Caco-2 (cell line): ENCODE data around the gene LEPROT. TPM values are rescaled to one million over a fixed set of nuclear protein-coding genes. Genes with fewer than 3 reads are reported as not detected.

Source experiments
- BruUV-seq: library from RNA; stranded (reverse); fragments of 400-500 nt; replicated peaks from 2 replicates; lab custom pipeline; 2021; lab: Mats Ljungman, UMichigan
- CTCF ChIA-PET: fragments of 300-600 bp; sonication (Branson Sonifier 250); formaldehyde crosslinking; loops from one replicate; lab custom pipeline; 2022; ENCODE audit warnings: antibody characterized with exemption; lab: Charles Lee
- POLR2A ChIA-PET: fragments of 300-600 bp; sonication (Branson Sonifier 250); formaldehyde crosslinking; loops from one replicate; lab custom pipeline; 2022; ENCODE audit warnings: antibody characterized with exemption; lab: Charles Lee
- DNase-seq, 2 experiments: peaks; one replicate each; pipeline versions ENCODE4 v3.0.0 to v3.0.0-alpha.2; 2020 to 2022
- H3K27me3 ChIP-seq: replicated peaks from 2 replicates; pipeline ENCODE4 v1.6.0; 2011; ENCODE audit warnings: low read length; ENCODE audit not compliant: control insufficient read depth, insufficient read depth
- H3K36me3 ChIP-seq: 2 replicates; pipeline ENCODE4 v1.5.1; 2011; ENCODE audit warnings: low read length; ENCODE audit not compliant: control insufficient read depth, insufficient read depth
- H3K4me1 ChIP-seq: fragments of 250-450 bp; sonication (Bioruptor Pico); 2 replicates; pipeline ENCODE4 v1.5.1; 2020; ENCODE audit warnings: mild to moderate bottlenecking
- H3K4me3 ChIP-seq: 2 replicates; pipeline ENCODE4 v1.5.1; 2011; ENCODE audit warnings: low read depth, mild to moderate bottlenecking, control low read depth, low read length
- H3K9me3 ChIP-seq: fragments of 250-450 bp; sonication (Bioruptor Pico); 2 replicates; pipeline ENCODE4 v1.5.1; 2020; ENCODE audit warnings: mild to moderate bottlenecking, moderate library complexity
- H3K27ac Mint-ChIP-seq: one replicate; pipeline ENCODE4 v1.8.0; 2022; ENCODE audit warnings: mixed read lengths; ENCODE audit not compliant: unreplicated experiment
- H3K27me3 Mint-ChIP-seq: one replicate; pipeline ENCODE4 v1.8.0; 2022; ENCODE audit warnings: mixed read lengths; ENCODE audit not compliant: insufficient read depth, unreplicated experiment
- H3K36me3 Mint-ChIP-seq: one replicate; pipeline ENCODE4 v1.8.0; 2022; ENCODE audit warnings: mild to moderate bottlenecking, mixed read lengths; ENCODE audit not compliant: insufficient read depth, unreplicated experiment
- H3K4me1 Mint-ChIP-seq: one replicate; pipeline ENCODE4 v1.8.0; 2022; ENCODE audit warnings: low read depth, mixed read lengths; ENCODE audit not compliant: unreplicated experiment
- H3K4me3 Mint-ChIP-seq: one replicate; pipeline ENCODE4 v1.8.0; 2022; ENCODE audit warnings: mild to moderate bottlenecking, moderate library complexity, mixed read lengths; ENCODE audit not compliant: unreplicated experiment
- H3K9me3 Mint-ChIP-seq: one replicate; pipeline ENCODE4 v1.8.0; 2022; ENCODE audit warnings: mixed read lengths; ENCODE audit not compliant: unreplicated experiment
- CTCF ChIP-seq, 2 experiments: fragments of 200-600 bp in 1 of 2; IDR thresholded peaks; 1 replicate in 1 of 2; 2 replicates in 1 of 2; pipeline versions ENCODE4 v1.5.1 to v1.8.0; 2011 to 2022; ENCODE audit warnings: antibody characterized with exemption in 1 of 2, control low read depth in 1 of 2, inconsistent platforms in 1 of 2, low read depth in 1 of 2, low read length in 1 of 2, mild to moderate bottlenecking in 1 of 2, moderate library complexity in 1 of 2; ENCODE audit not compliant: insufficient read depth in 1 of 2, severe bottlenecking in 1 of 2, unreplicated experiment in 1 of 2
- intact Hi-C: fragments of 100-400 bp; cut with micrococcal nuclease; formaldehyde crosslinking; loops from one replicate; pipeline ENCODE4 v1.10.0; 2022; ENCODE audit not compliant: unreplicated experiment
- total RNA-seq: library from RNA; stranded (reverse); gene quantifications from 2 replicates; pipeline ENCODE4 v1.2.3, GENCODE V29; 2022

LEPROT gene
- total RNA-seq, 1 experiment from 2014 or later = 37.6 TPM

GRCh38 chr1:65476327-65476726 is 55.9 kb downstream of the LEPROT start:
- CTCF ChIA-PET = interaction anchor here (1.0 to 1.2 kb wide), 2 partner anchors 9 to 15 kb away, joined by 3 to 4 read pairs; no protein-coding TSS in a partner anchor
- TF ChIP-seq CTCF (IDR thresholded peaks at IDR 0.05; ENCODE audit: insufficient read depth in 1 of 2, low read depth in 1 of 2, low read length in 1 of 2, severe bottlenecking in 1 of 2, unreplicated experiment in 1 of 2) = no peak

GRCh38 chr1:65477414-65478378 is 57.2 kb downstream of the LEPROT start:
- ChIA-PET CTCF (no interaction called here), POLR2A (no interaction called here)
- Mint-ChIP-seq H3K27me3 (no peaks in the 10 kb centered on the region), H3K4me1 (no peaks in the 10 kb centered on the region), H3K27ac (no peak overlapping the region), H3K9me3 (no peaks in the 10 kb centered on the region), H3K4me3 (no peak overlapping the region), H3K36me3 (no peaks in the 10 kb centered on the region)
- DNase-seq = no peak
- no peaks in the 10 kb centered on the region for H3K36me3 ChIP-seq
- TF ChIP-seq CTCF (IDR thresholded peaks at IDR 0.05; ENCODE audit: insufficient read depth in 1 of 2, low read depth in 1 of 2, low read length in 1 of 2, severe bottlenecking in 1 of 2, unreplicated experiment in 1 of 2) = no peak
- no peaks in the 10 kb centered on the region for H3K9me3 ChIP-seq
- H3K4me3 ChIP-seq = no peak overlapping the region
- intact Hi-C loops = no loop called here
- BruUV-seq = no TSS peak
- peaks cover 6% of the 10 kb centered on the region; the same call in 1 of the 2 replicates for H3K4me1 ChIP-seq
- no peaks in the 10 kb centered on the region for H3K27me3 ChIP-seq

More at GRCh38 chr1:65476327-65476726, 55.9 kb downstream of the LEPROT start:
- Mint-ChIP-seq H3K9me3 (no peaks in the 10 kb centered on the region), H3K4me3 (no peak overlapping the region), H3K36me3 (no peaks in the 10 kb centered on the region), H3K4me1 (peaks cover 5% of the 10 kb centered on the region), H3K27me3 (no peaks in the 10 kb centered on the region), H3K27ac (no peak overlapping the region)
- no peak for DNase-seq
- POLR2A ChIA-PET = no interaction called here
- intact Hi-C loops = no loop called here
- no peaks in the 10 kb centered on the region for H3K9me3 ChIP-seq
- H3K4me3 ChIP-seq = no peak overlapping the region
- H3K4me1 ChIP-seq = peaks cover 12% of the 10 kb centered on the region
- no peaks in the 10 kb centered on the region for H3K27me3 ChIP-seq
- no TSS peak for BruUV-seq
- H3K36me3 ChIP-seq = no peaks in the 10 kb centered on the region

GRCh38 chr1:65478379-65479026 is 58.0 kb downstream of the LEPROT start:
- Histone ChIP-seq H3K4me3 (no peak overlapping the region), H3K36me3 (no peaks in the 10 kb centered on the region), H3K9me3 (no peaks in the 10 kb centered on the region), H3K27me3 (no peaks in the 10 kb centered on the region), H3K4me1 (peaks cover 6% of the 10 kb centered on the region; the same call in 1 of the 2 replicates)
- BruUV-seq = no TSS peak
- no peak for TF ChIP-seq CTCF (IDR thresholded peaks at IDR 0.05; ENCODE audit: insufficient read depth in 1 of 2, low read depth in 1 of 2, low read length in 1 of 2, severe bottlenecking in 1 of 2, unreplicated experiment in 1 of 2)
- Mint-ChIP-seq H3K27ac (no peak overlapping the region), H3K4me1 (no peaks in the 10 kb centered on the region), H3K36me3 (no peaks in the 10 kb centered on the region), H3K4me3 (no peak overlapping the region), H3K9me3 (no peaks in the 10 kb centered on the region), H3K27me3 (no peaks in the 10 kb centered on the region)
- ChIA-PET POLR2A (no interaction called here), CTCF (no interaction called here)
- no peak for DNase-seq
- intact Hi-C loops = no loop called here
